ENCODE measurements around the gene DOCK3.
"Not testable (repeated sequence)": the region's sequence is repeated elsewhere in the genome, so short reads cannot be mapped to it uniquely, and the experiment has no call there.

The DOCK3 gene

GRCh38 chr3:51102396-51102795, 427.7 kb downstream of the DOCK3 start:
- no peak for DNase-seq (ENCODE audit: low read depth in 3 of 3)

- no peak for DNase-seq (ENCODE audit: low read depth in 3 of 3)
Measured at GRCh38 chr3:51106242-51106876, 431.6 kb downstream of the DOCK3 start.

- DNase-seq (ENCODE audit: low read depth in 3 of 3): no peak
Measured at GRCh38 chr3:51110586-51110985, 435.9 kb downstream of the DOCK3 start.

- DNase-seq (ENCODE audit: low read depth in 3 of 3): no peak
Measured at GRCh38 chr3:51122944-51123343, 448.2 kb downstream of the DOCK3 start.

- no peak for DNase-seq (ENCODE audit: low read depth in 3 of 3)
Measured at GRCh38 chr3:51123531-51123930, 448.8 kb downstream of the DOCK3 start.

- DNase-seq (ENCODE audit: low read depth in 3 of 3): not testable (repeated sequence)
Measured at GRCh38 chr3:51131607-51132006, 456.9 kb downstream of the DOCK3 start.

- no peak for DNase-seq (ENCODE audit: low read depth in 3 of 3)
Measured at GRCh38 chr3:51137715-51138114, 463.0 kb downstream of the DOCK3 start.

- DNase-seq (ENCODE audit: low read depth in 3 of 3): no peak
Measured at GRCh38 chr3:51139616-51140015, 464.9 kb downstream of the DOCK3 start.

- no peak for DNase-seq (ENCODE audit: low read depth in 3 of 3)
Measured at GRCh38 chr3:51141573-51141972, 466.8 kb downstream of the DOCK3 start.

GRCh38 chr3:51145811-51146585, 471.3 kb downstream of the DOCK3 start:
- DNase-seq (ENCODE audit: low read depth in 3 of 3): no peak

GRCh38 chr3:51146781-51147180, 472.1 kb downstream of the DOCK3 start:
- no peak for DNase-seq (ENCODE audit: low read depth in 3 of 3)

- DNase-seq (ENCODE audit: low read depth in 3 of 3): no peak
Measured at GRCh38 chr3:51156147-51156546, 481.4 kb downstream of the DOCK3 start.

GRCh38 chr3:51163051-51163450, 488.3 kb downstream of the DOCK3 start:
- DNase-seq (ENCODE audit: low read depth in 3 of 3): no peak

- no peak for DNase-seq (ENCODE audit: low read depth in 3 of 3)
Measured at GRCh38 chr3:51173518-51174271, 499.0 kb downstream of the DOCK3 start.

GRCh38 chr3:51176923-51177322, 502.2 kb downstream of the DOCK3 start:
- no peak for DNase-seq (ENCODE audit: low read depth in 3 of 3)

- DNase-seq (ENCODE audit: low read depth in 3 of 3): not testable (repeated sequence)
Measured at GRCh38 chr3:51186446-51186845, 511.7 kb downstream of the DOCK3 start.

- no peak for DNase-seq (ENCODE audit: low read depth in 3 of 3)
Measured at GRCh38 chr3:51190199-51190598, 515.5 kb downstream of the DOCK3 start.

GRCh38 chr3:51190827-51191226, 516.1 kb downstream of the DOCK3 start:
- no peak for DNase-seq (ENCODE audit: low read depth in 3 of 3)

- DNase-seq (ENCODE audit: low read depth in 3 of 3): no peak
Measured at GRCh38 chr3:51191768-51192167, 517.0 kb downstream of the DOCK3 start.

- no peak for DNase-seq (ENCODE audit: low read depth in 3 of 3)
Measured at GRCh38 chr3:51198477-51198876, 523.8 kb downstream of the DOCK3 start.

GRCh38 chr3:51199296-51199695, 524.6 kb downstream of the DOCK3 start:
- DNase-seq (ENCODE audit: low read depth in 3 of 3): not testable (repeated sequence)

GRCh38 chr3:51216291-51216690, 541.6 kb downstream of the DOCK3 start:
- DNase-seq (ENCODE audit: low read depth in 3 of 3): no peak

GRCh38 chr3:51221959-51222358, 547.2 kb downstream of the DOCK3 start:
- no peak for DNase-seq (ENCODE audit: low read depth in 3 of 3)

Data from stimulated activated CD4-positive, alpha-beta T cell treated with anti-CD3 and anti-CD28 coated beads, TNF-alpha, amount 100 ng/mL, for 24 hours (primary cell).